ENCODE data around the gene FKBP2. TPM values are rescaled to one million over a fixed set of nuclear protein-coding genes. Genes with fewer than 3 reads are reported as not detected.

Gene FKBP2
- total and polyA plus RNA-seq, 4 donors: 50.2 to 298 (median 87.2) TPM

DNA sequence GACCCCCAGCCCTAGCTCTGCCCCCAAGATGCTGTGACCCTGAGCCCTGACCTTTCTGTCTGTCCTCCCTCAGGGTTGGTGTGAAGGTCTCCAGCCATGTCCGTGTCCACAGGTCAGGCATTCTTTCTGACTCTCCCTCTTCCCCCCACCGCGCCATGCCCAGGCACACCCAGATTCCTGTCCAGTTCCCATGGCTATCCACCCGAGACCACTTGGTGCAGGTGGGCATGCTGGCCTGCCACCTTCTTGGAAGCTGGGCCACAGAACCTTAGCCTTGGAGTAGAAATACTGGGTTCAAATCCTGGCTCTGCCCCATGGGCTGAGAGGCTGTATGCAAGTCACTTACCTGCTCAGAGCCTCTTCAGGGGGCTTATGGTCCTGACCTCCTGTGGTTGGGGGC lies 8.1 kb downstream of the FKBP2 start:
- no peaks in the 10 kb centered on the region for H3K36me3 ChIP-seq (ENCODE audit: control insufficient read depth in 1 of 2, insufficient read depth in 2 of 2, low read length in 1 of 2)
- WGBS, 2 donors: 91 to 94% methylated on average over 4 of the region's 4 CpGs
- DNase-seq: peak in 1 of 2 donors; percentile 72
- no peak overlapping the region for H3K27ac ChIP-seq (ENCODE audit: low read depth in 1 of 2, low read length in 2 of 2)
- H3K9me3 ChIP-seq (ENCODE audit: control insufficient read depth, low read length): no peaks in the 10 kb centered on the region
- no peak overlapping the region for H3K4me3 ChIP-seq (ENCODE audit: low read length in 2 of 2)
- H3K27me3 ChIP-seq (ENCODE audit: control insufficient read depth in 1 of 2, insufficient read depth in 2 of 2, low read length in 1 of 2): no peaks in the 10 kb centered on the region
- intact Hi-C loops (cut with DNase I): no loop called here
- H3K4me1 ChIP-seq (ENCODE audit: control insufficient read depth in 1 of 2, insufficient read depth in 2 of 2, low read length in 2 of 2): no peaks in the 10 kb centered on the region
- ATAC-seq (ENCODE audit: low FRiP score): no peak

DNA sequence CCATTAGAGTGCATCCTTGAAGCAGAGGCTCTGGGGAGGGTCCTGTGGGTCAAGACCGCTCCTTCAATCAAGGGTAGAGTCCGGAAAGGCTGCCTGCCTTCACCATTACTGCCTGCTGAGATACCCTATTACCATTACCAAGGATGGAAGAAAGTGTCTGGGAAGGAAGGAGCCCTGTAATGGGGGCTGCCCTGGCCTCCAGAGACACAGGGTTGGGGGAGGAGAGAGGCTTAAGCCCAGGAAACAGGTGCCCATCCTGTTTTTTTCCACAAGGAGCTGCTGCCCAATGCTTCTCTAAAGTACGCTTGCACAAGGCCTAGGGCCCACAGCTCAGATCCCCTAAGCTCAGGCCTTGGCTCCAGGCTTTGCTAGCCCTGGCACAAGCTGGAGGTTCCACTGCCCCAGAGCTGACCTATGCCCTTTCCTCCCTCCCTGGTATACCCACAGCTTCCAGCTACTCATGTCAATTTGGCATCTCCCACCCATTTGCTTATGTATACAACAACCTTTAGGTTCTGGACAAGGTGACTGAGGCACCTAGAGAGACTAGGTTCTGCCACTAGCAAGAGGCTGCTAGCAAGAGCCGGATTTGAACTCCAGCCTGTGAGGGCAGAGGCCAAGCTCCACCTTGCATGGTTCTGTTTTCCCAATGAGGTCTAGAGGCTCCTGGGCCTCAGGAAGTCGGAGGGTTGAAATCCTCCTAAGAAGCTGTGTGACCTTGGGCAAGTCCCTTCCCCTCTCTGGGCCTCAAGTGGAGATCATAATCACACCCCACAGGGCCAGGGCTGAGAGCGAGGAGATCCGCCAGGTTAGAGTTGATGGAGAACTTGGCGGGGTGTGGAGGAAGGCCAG lies 8.9 kb downstream of the FKBP2 start:
- no peak overlapping the region for H3K27ac ChIP-seq (ENCODE audit: low read depth in 1 of 2, low read length in 2 of 2)
- no peak overlapping the region for H3K4me3 ChIP-seq (ENCODE audit: low read length in 2 of 2)
- intact Hi-C loops (cut with DNase I): loop anchor here in 1 of 2 donors (2.0 kb wide), 1 partner anchor 19 kb away; no protein-coding TSS in a partner anchor
- DNase-seq (no peak), ATAC-seq (ENCODE audit: low FRiP score) (no peak)
- no peaks in the 10 kb centered on the region for H3K36me3 ChIP-seq (ENCODE audit: control insufficient read depth in 1 of 2, insufficient read depth in 2 of 2, low read length in 1 of 2)
- H3K27me3 ChIP-seq (ENCODE audit: control insufficient read depth in 1 of 2, insufficient read depth in 2 of 2, low read length in 1 of 2): no peaks in the 10 kb centered on the region
- H3K4me1 ChIP-seq (ENCODE audit: control insufficient read depth in 1 of 2, insufficient read depth in 2 of 2, low read length in 2 of 2): no peaks in the 10 kb centered on the region
- no peaks in the 10 kb centered on the region for H3K9me3 ChIP-seq (ENCODE audit: control insufficient read depth, low read length)
- 92 to 93% methylated on average over 8 of the region's 8 CpGs for WGBS, 2 donors

DNA sequence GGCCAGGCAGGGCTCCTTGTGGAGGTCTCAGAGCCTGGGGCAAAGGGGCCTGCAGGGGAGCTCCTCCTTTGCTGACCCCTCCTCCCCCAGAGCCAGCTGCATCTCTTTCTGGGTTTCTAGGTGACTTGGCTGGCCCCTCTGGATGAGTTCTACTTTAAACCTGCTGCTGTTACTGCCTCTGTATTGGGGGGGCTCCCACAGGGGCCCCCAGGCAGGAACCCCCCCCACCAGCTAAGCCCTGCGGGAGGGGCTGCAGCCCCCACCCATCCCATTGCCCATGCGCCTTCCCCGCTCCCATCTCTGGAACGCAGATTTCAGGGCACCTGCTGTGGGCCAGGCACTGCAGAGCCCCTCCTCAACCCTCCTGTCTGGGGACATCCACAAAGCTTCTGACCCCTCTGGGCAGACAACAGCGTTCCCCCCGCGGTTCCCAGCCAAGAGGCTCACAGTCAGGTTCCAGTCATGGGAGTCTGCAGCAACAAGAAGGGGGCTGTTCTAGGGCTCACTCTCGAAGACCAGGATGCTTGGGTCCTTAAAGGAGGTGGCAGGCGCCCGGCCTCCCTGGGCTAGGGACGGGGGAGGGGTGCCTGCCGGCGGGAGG lies 9.6 kb downstream of the FKBP2 start:
- no peaks in the 10 kb centered on the region for H3K4me1 ChIP-seq (ENCODE audit: control insufficient read depth in 1 of 2, insufficient read depth in 2 of 2, low read length in 2 of 2)
- no peak overlapping the region for H3K27ac ChIP-seq (ENCODE audit: low read depth in 1 of 2, low read length in 2 of 2)
- H3K4me3 ChIP-seq (ENCODE audit: low read length in 2 of 2): no peak overlapping the region
- DNase-seq: peak in 1 of 2 donors; percentile 68
- H3K27me3 ChIP-seq (ENCODE audit: control insufficient read depth in 1 of 2, insufficient read depth in 2 of 2, low read length in 1 of 2): no peaks in the 10 kb centered on the region
- ATAC-seq (ENCODE audit: low FRiP score): no peak
- WGBS, 2 donors: 20 to 24% methylated on average over 13 of the region's 13 CpGs
- H3K36me3 ChIP-seq (ENCODE audit: control insufficient read depth in 1 of 2, insufficient read depth in 2 of 2, low read length in 1 of 2): no peaks in the 10 kb centered on the region
- H3K9me3 ChIP-seq (ENCODE audit: control insufficient read depth, low read length): no peaks in the 10 kb centered on the region
- intact Hi-C loops (cut with DNase I): loop anchor here in 1 of 2 donors (2.0 kb wide), 1 partner anchor 18 kb away; no protein-coding TSS in a partner anchor

DNA sequence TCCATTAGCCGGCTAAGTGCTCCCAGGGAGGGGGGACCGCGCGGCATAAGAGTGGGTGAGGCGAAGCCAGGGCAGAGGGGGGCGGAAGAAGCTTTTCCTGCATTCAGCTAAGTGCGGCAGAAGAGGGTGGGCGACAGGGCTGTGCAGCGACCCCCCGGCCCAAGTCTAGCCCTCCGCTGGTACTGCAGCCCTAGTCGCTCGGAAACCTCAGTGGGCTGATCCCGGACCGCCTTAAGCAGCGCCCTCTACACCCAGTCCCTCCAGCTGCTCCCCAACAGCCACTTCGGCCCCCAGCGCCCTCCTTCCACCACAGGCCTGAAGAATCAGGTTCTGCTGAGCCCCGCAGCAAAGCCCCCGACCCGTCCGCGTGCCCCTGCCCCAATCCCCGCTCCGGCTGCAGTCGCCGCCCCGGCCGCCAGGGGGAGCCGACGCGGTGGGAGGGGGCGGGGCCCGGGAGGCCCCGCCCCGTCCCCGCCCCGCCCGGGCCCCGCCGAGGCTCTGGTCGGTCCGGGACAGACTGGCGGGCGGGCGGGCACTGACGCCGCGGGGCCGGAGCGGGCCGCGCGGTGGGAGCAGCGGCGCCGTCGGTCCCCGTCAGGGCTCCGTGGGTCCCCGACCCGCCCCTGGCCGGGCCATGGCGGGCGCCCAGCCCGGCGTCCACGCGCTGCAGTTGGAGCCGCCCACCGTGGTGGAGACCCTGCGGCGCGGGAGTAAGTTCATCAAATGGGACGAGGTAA lies 10.3 kb downstream of the FKBP2 start, which contains the start of gene PLCB3:
PLCB3 (plus strand) TSS at position 515 of the 737 bp plus-strand sequence; CDS start at position 635, 120 bp downstream.
- H3K4me3 ChIP-seq (ENCODE audit: low read length in 2 of 2): peak within 1 kb of the TSS; percentile 59 to 81
- no peaks in the 10 kb centered on the region for H3K4me1 ChIP-seq (ENCODE audit: control insufficient read depth in 1 of 2, insufficient read depth in 2 of 2, low read length in 2 of 2)
- no peaks in the 10 kb centered on the region for H3K36me3 ChIP-seq (ENCODE audit: control insufficient read depth in 1 of 2, insufficient read depth in 2 of 2, low read length in 1 of 2)
- DNase-seq (peak in 1 of 2 donors; percentile 85), ATAC-seq (ENCODE audit: low FRiP score) (peak; percentile 76)
- intact Hi-C loops (cut with DNase I): loop anchor here in 1 of 2 donors (2.0 kb wide), 1 partner anchor 18 kb away; no protein-coding TSS in a partner anchor
- H3K27me3 ChIP-seq (ENCODE audit: control insufficient read depth in 1 of 2, insufficient read depth in 2 of 2, low read length in 1 of 2): no peaks in the 10 kb centered on the region
- H3K9me3 ChIP-seq (ENCODE audit: control insufficient read depth, low read length): no peaks in the 10 kb centered on the region
- H3K27ac ChIP-seq (ENCODE audit: low read depth in 1 of 2, low read length in 2 of 2): peak within 1 kb of the TSS in 1 of 2 donors; percentile 14
- WGBS, 2 donors: 1 to 2% methylated on average over 32 to 75 of the region's 75 CpGs

DNA sequence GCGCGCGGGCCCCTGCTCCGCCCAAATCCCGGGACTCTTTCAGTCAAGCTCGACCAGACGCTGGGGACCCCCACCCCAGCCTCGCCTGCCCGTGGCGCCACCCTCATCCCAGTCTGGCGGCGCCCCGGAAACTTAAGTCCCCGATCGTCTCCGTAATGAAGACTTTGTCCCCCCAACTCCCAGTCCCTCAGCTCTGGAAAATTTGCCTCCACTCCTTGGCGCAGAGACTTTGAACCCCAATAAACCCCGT lies 10.8 kb downstream of the FKBP2 start:
- intact Hi-C loops (cut with DNase I): loop anchor here in 1 of 2 donors (2.0 kb wide), 1 partner anchor 17 kb away; no protein-coding TSS in a partner anchor
- WGBS, 2 donors: 0 to 1% methylated on average over 18 of the region's 18 CpGs
- peaks cover 0 to 3% of the 10 kb centered on the region in 2 donors for H3K36me3 ChIP-seq (ENCODE audit: control insufficient read depth in 1 of 2, insufficient read depth in 2 of 2, low read length in 1 of 2)
- H3K9me3 ChIP-seq (ENCODE audit: control insufficient read depth, low read length): no peaks in the 10 kb centered on the region
- no peaks in the 10 kb centered on the region for H3K4me1 ChIP-seq (ENCODE audit: control insufficient read depth in 1 of 2, insufficient read depth in 2 of 2, low read length in 2 of 2)
- H3K4me3 ChIP-seq (ENCODE audit: low read length in 2 of 2): peak overlapping the region; percentile 59 to 81
- no peaks in the 10 kb centered on the region for H3K27me3 ChIP-seq (ENCODE audit: control insufficient read depth in 1 of 2, insufficient read depth in 2 of 2, low read length in 1 of 2)
- no peak overlapping the region for H3K27ac ChIP-seq (ENCODE audit: low read depth in 1 of 2, low read length in 2 of 2)
- DNase-seq (no peak), ATAC-seq (ENCODE audit: low FRiP score) (no peak)

DNA sequence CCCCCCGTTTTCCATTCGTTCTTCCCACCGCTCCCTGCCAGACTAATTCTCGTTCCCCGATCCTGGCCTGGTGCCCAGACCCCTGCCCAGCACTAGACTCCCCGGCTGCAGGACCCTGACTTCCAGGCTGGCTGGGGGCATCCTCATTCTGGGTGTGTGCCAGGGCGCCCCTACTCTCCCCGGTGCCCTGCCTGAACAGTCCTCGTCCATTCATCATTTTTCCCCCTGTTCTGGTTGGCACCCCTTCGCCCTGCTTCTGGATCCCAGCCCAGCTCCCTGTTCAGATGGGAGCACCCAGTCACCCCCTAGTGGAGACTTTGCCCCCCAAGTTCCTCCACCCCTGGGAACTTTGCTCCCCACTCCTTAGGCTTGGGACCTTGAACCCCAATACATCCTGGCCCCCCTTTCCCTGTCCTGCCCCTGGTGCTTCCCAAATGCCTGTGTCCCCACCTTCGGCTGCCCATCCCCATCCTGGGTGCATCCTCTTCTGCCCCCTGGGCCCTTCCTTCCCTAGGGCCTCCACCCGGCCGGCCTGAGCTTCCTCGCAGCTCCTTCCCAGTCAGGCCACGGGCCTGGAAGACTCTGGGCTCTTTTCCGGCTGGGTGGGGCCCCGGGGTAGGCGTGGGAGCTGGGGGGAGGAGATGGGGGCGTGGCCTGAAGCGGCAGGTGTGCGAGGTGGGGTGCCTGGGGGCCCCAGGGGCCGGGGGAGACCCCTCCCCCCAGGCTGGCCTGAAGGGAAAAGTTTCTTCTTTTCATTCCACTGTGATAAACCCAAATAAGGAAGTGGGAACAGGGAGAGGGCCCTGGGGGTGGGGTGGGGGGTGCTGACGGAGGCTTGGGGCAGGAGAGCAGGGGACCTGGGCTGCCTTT lies 11.3 kb downstream of the FKBP2 start:
- no peaks in the 10 kb centered on the region for H3K9me3 ChIP-seq (ENCODE audit: control insufficient read depth, low read length)
- H3K4me3 ChIP-seq (ENCODE audit: low read length in 2 of 2): peak overlapping the region; percentile 59 to 81
- peaks cover 0 to 3% of the 10 kb centered on the region in 2 donors for H3K36me3 ChIP-seq (ENCODE audit: control insufficient read depth in 1 of 2, insufficient read depth in 2 of 2, low read length in 1 of 2)
- intact Hi-C loops (cut with DNase I): no loop called here
- DNase-seq (peak in 1 of 2 donors; percentile 87), ATAC-seq (ENCODE audit: low FRiP score) (no peak)
- no peaks in the 10 kb centered on the region for H3K27me3 ChIP-seq (ENCODE audit: control insufficient read depth in 1 of 2, insufficient read depth in 2 of 2, low read length in 1 of 2)
- no peak overlapping the region for H3K27ac ChIP-seq (ENCODE audit: low read depth in 1 of 2, low read length in 2 of 2)
- H3K4me1 ChIP-seq (ENCODE audit: control insufficient read depth in 1 of 2, insufficient read depth in 2 of 2, low read length in 2 of 2): no peaks in the 10 kb centered on the region
- 0 to 2% methylated on average over 23 of the region's 23 CpGs for WGBS, 2 donors

DNA sequence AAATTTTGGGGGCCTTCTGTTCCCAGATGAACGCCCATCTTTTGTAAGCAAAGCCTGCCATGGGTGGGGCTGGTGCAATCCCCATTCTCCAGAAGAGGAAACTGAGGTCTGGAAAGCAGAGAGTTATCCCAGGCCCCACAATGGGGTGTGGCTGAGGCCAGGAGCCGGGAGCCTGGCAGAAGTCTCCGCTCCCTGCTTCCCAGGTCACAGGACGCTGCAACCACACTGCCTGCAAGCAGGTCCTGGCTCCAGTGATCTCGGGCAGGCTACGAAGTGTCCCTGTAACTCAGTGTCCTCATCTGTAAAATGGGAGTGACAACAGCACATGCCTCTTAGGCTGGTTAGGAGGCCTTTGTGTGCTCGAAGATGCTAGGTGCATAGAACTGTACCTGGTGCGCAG lies 12.1 kb downstream of the FKBP2 start:
- Histone ChIP-seq H3K27me3 (ENCODE audit: control insufficient read depth in 1 of 2, insufficient read depth in 2 of 2, low read length in 1 of 2) (no peaks in the 10 kb centered on the region), H3K36me3 (ENCODE audit: control insufficient read depth in 1 of 2, insufficient read depth in 2 of 2, low read length in 1 of 2) (peaks cover under 1 to 4% of the 10 kb centered on the region in 2 donors), H3K4me3 (ENCODE audit: low read length in 2 of 2) (no peak overlapping the region), H3K27ac (ENCODE audit: low read depth in 1 of 2, low read length in 2 of 2) (no peak overlapping the region), H3K9me3 (ENCODE audit: control insufficient read depth, low read length) (no peaks in the 10 kb centered on the region), H3K4me1 (ENCODE audit: control insufficient read depth in 1 of 2, insufficient read depth in 2 of 2, low read length in 2 of 2) (no peaks in the 10 kb centered on the region)
- intact Hi-C loops (cut with DNase I): no loop called here
- 56 to 60% methylated on average over 8 of the region's 8 CpGs for WGBS, 2 donors
- no peak for DNase-seq
- no peak for ATAC-seq (ENCODE audit: low FRiP score)

DNA sequence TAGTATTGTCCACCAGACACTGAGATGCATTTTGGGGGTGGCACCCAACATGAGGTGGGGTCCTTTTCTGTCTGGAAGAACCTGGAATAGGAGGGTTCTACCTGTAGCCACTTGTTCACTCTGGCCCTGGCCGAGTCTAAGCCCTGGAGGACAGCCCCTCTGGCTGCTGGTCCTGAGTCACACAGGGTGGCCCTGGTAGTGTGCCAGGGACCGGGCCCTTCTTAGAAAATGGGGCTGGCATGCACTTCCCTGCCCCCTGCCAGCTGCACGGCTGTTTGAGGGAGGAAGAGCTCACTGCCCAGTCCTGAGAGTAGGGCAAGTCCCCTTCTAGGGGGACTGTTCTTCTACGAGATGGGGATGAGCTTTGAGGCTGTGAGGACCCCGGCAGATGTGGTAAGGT lies 12.6 kb downstream of the FKBP2 start:
- no peak for ATAC-seq (ENCODE audit: low FRiP score)
- DNase-seq: peak; percentile 83 to 92
- peaks cover 5 to 7% of the 10 kb centered on the region in 2 donors for H3K36me3 ChIP-seq (ENCODE audit: control insufficient read depth in 1 of 2, insufficient read depth in 2 of 2, low read length in 1 of 2)
- intact Hi-C loops (cut with DNase I): no loop called here
- WGBS, 2 donors: 13 to 18% methylated on average over 5 of the region's 5 CpGs
- H3K27me3 ChIP-seq (ENCODE audit: control insufficient read depth in 1 of 2, insufficient read depth in 2 of 2, low read length in 1 of 2): no peaks in the 10 kb centered on the region
- H3K9me3 ChIP-seq (ENCODE audit: control insufficient read depth, low read length): no peaks in the 10 kb centered on the region
- H3K27ac ChIP-seq (ENCODE audit: low read depth in 1 of 2, low read length in 2 of 2): no peak overlapping the region
- no peak overlapping the region for H3K4me3 ChIP-seq (ENCODE audit: low read length in 2 of 2)
- no peaks in the 10 kb centered on the region for H3K4me1 ChIP-seq (ENCODE audit: control insufficient read depth in 1 of 2, insufficient read depth in 2 of 2, low read length in 2 of 2)
